Measurements from ENCODE around the gene UPP2. TPM values are rescaled to one million over a fixed set of nuclear protein-coding genes. Genes with fewer than 3 reads are reported as not detected.

Gene UPP2
- total and polyA plus RNA-seq, 9 donors: not detected

DNA sequence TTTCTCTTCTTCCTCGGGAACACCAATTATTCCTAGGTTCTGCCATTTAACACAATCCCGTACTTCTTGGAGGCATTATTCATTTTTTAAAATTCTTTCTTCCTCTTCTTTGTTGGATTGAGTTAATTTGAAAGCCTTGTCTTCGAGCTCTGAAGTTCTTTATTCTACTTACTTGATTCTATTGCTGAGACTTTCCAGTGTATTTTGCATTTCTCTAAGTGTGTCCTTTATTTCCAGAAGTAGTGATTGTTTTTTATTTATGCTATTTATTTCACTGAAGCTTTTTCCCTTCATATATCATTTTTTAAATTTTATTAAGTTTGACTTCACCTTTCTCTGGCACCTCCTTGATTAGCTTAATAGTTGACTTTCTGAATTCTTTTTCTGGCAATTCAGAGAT, 13.6 kb upstream of the UPP2 start:
- H3K27ac ChIP-seq (ENCODE audit: low read length): no peak overlapping the region
- no peak for DNase-seq
- H3K4me3 ChIP-seq (ENCODE audit: low read length): no peak overlapping the region
- H3K4me1 ChIP-seq (ENCODE audit: control insufficient read depth, insufficient read depth, low read length): no peaks in the 10 kb centered on the region
- no peaks in the 10 kb centered on the region for H3K27me3 ChIP-seq (ENCODE audit: control insufficient read depth, insufficient read depth, low read length)
- WGBS (ENCODE audit: insufficient coverage): no CpG with 5 or more reads among the region's 3 CpGs
- no peaks in the 10 kb centered on the region for H3K36me3 ChIP-seq (ENCODE audit: control insufficient read depth, insufficient read depth, low read length)
- peaks cover 3% of the 10 kb centered on the region for H3K9me3 ChIP-seq (replicated peaks; ENCODE audit: control insufficient read depth, low read depth, low read length)

DNA sequence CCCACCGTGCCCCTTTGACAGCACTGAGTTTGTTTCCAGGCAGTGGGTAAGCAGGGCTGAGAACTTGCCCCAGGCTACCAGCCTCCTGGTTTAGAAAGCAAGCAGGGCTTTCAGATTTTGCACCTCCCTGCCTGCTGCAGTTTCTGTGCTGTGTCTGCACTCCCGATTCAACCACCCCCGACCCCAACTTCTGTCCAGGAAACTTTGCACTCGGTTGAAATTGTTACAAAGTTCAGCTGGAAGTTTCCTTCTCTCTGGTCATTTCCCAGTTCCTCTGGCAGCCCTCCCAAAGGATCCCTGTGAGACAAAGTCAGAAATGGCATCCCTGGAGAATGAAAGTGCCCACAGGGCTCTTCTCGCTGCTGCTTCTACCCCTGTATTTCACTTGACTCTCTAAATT, 12.4 kb upstream of the UPP2 start:
- no peak for DNase-seq
- Histone ChIP-seq H3K36me3 (ENCODE audit: control insufficient read depth, insufficient read depth, low read length) (no peaks in the 10 kb centered on the region), H3K27ac (ENCODE audit: low read length) (no peak overlapping the region), H3K9me3 (replicated peaks; ENCODE audit: control insufficient read depth, low read depth, low read length) (peaks cover 3% of the 10 kb centered on the region), H3K27me3 (ENCODE audit: control insufficient read depth, insufficient read depth, low read length) (no peaks in the 10 kb centered on the region), H3K4me1 (ENCODE audit: control insufficient read depth, insufficient read depth, low read length) (no peaks in the 10 kb centered on the region), H3K4me3 (ENCODE audit: low read length) (no peak overlapping the region)
- WGBS (ENCODE audit: insufficient coverage): 85% methylated on average over 5 of the region's 5 CpGs

DNA sequence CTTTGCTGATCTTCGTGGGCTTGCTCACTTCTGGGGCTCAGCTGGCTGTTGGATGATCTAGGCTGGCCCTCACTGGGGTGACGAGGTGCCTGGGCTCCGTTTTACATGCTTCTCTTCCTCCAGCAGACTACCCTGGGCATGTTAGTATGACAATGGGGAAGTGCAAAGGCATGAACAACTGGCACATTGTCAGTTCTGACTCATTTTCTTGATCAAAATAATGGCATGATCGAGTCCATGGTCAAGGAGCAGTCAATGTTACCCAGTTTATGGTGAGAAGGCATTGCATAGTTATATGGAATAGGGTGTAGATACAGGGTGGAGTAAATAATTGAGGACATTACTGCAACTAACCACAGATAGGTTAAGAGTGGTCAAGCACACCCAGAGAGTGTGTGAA, 10.0 kb upstream of the UPP2 start:
- H3K9me3 ChIP-seq (replicated peaks; ENCODE audit: control insufficient read depth, low read depth, low read length): peaks cover 3% of the 10 kb centered on the region
- no peaks in the 10 kb centered on the region for H3K4me1 ChIP-seq (ENCODE audit: control insufficient read depth, insufficient read depth, low read length)
- 95% methylated on average over 4 of the region's 4 CpGs for WGBS (ENCODE audit: insufficient coverage)
- H3K27ac ChIP-seq (ENCODE audit: low read length): no peak overlapping the region
- H3K27me3 ChIP-seq (ENCODE audit: control insufficient read depth, insufficient read depth, low read length): no peaks in the 10 kb centered on the region
- no peak for DNase-seq
- H3K4me3 ChIP-seq (ENCODE audit: low read length): no peak overlapping the region
- no peaks in the 10 kb centered on the region for H3K36me3 ChIP-seq (ENCODE audit: control insufficient read depth, insufficient read depth, low read length)

DNA sequence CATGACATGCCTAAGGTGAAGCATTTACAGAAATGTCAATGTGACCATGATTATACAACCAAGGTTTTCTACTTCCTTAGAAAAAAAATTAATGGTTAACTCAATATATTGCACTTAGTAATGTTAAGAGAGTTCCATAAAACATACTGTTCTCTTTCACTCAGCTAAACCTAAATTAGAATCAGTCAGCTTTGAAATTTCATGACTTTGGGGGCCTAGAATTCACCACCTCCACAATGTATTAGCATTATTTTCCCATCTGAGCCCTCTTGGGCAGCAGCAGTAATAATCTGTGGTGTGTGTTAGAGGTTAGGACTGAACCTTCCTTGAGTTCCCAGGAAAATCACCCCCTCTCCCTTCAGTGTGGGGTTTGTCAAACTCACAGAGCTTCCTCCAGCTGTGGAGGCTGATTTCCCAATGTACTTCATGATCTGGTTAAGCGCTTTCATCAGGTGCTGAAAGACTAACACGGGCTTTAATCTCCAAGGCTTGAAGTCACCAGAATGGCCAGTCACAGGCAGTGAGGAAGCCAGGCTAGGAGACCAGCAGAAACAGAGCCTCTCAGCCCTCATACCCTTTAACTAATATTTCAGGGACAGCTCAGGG, 7.1 kb upstream of the UPP2 start:
- Histone ChIP-seq H3K9me3 (replicated peaks; ENCODE audit: control insufficient read depth, low read depth, low read length) (no peaks in the 10 kb centered on the region), H3K4me3 (ENCODE audit: low read length) (no peak overlapping the region), H3K27ac (ENCODE audit: low read length) (no peak overlapping the region), H3K27me3 (ENCODE audit: control insufficient read depth, insufficient read depth, low read length) (no peaks in the 10 kb centered on the region), H3K36me3 (ENCODE audit: control insufficient read depth, insufficient read depth, low read length) (no peaks in the 10 kb centered on the region), H3K4me1 (ENCODE audit: control insufficient read depth, insufficient read depth, low read length) (no peaks in the 10 kb centered on the region)
- DNase-seq: no peak
- 71% methylated on average over 2 of the region's 2 CpGs for WGBS (ENCODE audit: insufficient coverage)

DNA sequence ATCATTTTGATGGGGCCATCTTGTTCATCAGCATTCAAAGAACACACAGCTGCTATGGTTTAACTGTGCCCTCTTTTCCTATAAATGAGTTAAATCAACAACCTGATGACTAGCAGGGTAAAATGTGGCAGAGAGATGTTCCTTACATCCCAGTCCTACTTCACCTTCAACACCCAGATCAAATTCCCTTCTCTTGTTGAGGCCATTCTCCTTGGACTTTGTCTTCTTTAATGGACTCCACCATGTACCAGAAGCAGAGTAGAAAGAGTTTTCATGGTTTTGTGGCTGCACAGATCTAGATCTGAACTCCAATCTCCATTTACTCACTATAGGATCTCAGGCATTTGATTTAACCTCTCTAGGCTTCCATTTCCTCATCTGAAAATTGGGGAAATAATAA, 6.4 kb upstream of the UPP2 start:
- no peak overlapping the region for H3K27ac ChIP-seq (ENCODE audit: low read length)

DNA sequence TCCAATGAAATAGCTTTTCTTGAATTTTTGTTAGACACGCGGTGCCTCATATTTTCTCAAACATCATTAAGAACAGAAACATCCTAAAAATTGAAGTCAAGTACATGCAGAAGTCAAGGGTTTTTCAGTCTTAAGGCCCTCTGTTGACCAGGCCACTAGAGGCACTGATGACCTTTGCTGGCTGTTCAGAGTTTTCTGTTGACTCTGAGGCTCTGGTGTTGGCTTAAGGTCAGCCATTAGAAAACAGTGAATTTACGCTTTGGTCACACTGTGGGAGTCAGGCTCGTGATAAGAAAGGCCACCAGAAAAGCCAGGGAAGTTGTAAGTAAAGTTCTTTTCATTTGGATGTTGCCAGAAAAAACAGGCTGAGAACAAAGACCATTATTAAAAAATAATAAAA, 5.8 kb upstream of the UPP2 start:
- Histone ChIP-seq H3K9me3 (replicated peaks; ENCODE audit: control insufficient read depth, low read depth, low read length) (no peaks in the 10 kb centered on the region), H3K27ac (ENCODE audit: low read length) (no peak overlapping the region), H3K4me3 (ENCODE audit: low read length) (no peak overlapping the region), H3K27me3 (ENCODE audit: control insufficient read depth, insufficient read depth, low read length) (no peaks in the 10 kb centered on the region), H3K4me1 (ENCODE audit: control insufficient read depth, insufficient read depth, low read length) (no peaks in the 10 kb centered on the region), H3K36me3 (ENCODE audit: control insufficient read depth, insufficient read depth, low read length) (no peaks in the 10 kb centered on the region)
- 100% methylated on average over 1 of the region's 4 CpGs for WGBS (ENCODE audit: insufficient coverage)
- no peak for DNase-seq

More for the DNA sequence above, 6.4 kb upstream of the UPP2 start:
- no peaks in the 10 kb centered on the region for H3K36me3 ChIP-seq (ENCODE audit: control insufficient read depth, insufficient read depth, low read length)
- no peaks in the 10 kb centered on the region for H3K4me1 ChIP-seq (ENCODE audit: control insufficient read depth, insufficient read depth, low read length)
- no peaks in the 10 kb centered on the region for H3K27me3 ChIP-seq (ENCODE audit: control insufficient read depth, insufficient read depth, low read length)
- DNase-seq: no peak
- no peaks in the 10 kb centered on the region for H3K9me3 ChIP-seq (replicated peaks; ENCODE audit: control insufficient read depth, low read depth, low read length)
- H3K4me3 ChIP-seq (ENCODE audit: low read length): no peak overlapping the region

DNA sequence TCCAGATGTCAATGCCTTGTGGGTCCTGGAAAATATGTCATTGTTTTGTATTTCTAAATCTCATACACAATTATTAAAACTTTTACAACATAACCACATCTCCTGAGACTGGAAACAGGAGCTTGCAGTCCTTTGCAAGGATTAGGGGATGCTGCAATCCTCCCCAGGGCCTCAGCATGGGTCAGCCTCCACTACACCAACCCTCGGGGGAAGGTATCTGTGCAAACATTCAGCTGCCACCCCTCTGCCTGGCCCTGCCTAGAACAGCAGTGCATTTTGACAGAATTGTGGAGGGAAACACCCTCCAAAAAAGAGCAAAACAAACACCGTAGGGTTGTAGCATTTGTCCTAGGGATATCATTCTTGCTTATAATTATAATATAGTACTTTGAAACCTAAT, 4.2 kb upstream of the UPP2 start:
- DNase-seq: no peak
- Histone ChIP-seq H3K27me3 (ENCODE audit: control insufficient read depth, insufficient read depth, low read length) (no peaks in the 10 kb centered on the region), H3K27ac (ENCODE audit: low read length) (no peak overlapping the region), H3K36me3 (ENCODE audit: control insufficient read depth, insufficient read depth, low read length) (no peaks in the 10 kb centered on the region), H3K4me1 (ENCODE audit: control insufficient read depth, insufficient read depth, low read length) (no peaks in the 10 kb centered on the region), H3K9me3 (replicated peaks; ENCODE audit: control insufficient read depth, low read depth, low read length) (no peaks in the 10 kb centered on the region), H3K4me3 (ENCODE audit: low read length) (no peak overlapping the region)
- no CpG with 5 or more reads among the region's 2 CpGs for WGBS (ENCODE audit: insufficient coverage)

DNA sequence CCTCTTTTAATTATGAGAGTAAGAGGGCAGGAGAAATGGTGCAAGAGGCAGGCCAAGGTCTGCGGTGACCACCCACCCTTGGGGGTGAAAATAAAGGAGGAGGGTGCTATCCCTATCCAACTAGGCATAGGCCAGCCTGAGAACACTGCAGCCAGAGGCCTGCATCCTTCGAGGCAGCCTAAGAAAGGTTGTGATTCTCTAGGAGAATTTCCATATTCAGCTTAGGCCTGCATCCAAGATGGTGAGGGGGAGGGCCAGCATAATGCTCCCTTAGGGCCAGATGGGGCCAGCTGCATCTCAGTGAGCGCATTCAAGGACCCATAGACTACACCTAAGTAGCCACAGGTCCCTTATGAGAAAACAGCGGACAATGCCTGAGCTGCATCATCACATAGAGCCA, 3.5 kb upstream of the UPP2 start:
- H3K36me3 ChIP-seq (ENCODE audit: control insufficient read depth, insufficient read depth, low read length): no peaks in the 10 kb centered on the region
- WGBS (ENCODE audit: insufficient coverage): 67% methylated on average over 1 of the region's 4 CpGs
- H3K27ac ChIP-seq (ENCODE audit: low read length): no peak overlapping the region
- no peak overlapping the region for H3K4me3 ChIP-seq (ENCODE audit: low read length)
- no peak for DNase-seq
- no peaks in the 10 kb centered on the region for H3K9me3 ChIP-seq (replicated peaks; ENCODE audit: control insufficient read depth, low read depth, low read length)
- no peaks in the 10 kb centered on the region for H3K27me3 ChIP-seq (ENCODE audit: control insufficient read depth, insufficient read depth, low read length)
- H3K4me1 ChIP-seq (ENCODE audit: control insufficient read depth, insufficient read depth, low read length): no peaks in the 10 kb centered on the region

DNA sequence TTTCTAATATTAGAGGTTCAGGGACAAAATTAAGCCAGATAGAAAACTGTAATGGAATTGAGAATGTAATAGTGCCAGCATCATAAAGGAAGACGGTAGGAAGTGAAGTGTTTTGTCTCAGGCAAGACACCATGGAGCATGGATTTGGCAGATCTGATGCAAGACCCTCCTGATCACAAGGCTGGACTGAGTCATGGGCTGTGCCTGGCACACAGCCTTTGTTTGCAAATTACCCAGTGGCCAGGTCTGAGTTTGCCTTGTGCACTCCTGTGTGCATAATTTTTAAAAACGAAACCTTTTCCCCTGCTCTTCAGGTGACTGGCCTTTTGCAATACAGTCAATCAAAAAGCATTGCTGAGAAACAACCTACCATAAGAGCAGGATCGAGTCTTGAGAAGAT, 2.0 kb upstream of the UPP2 start:
- no peaks in the 10 kb centered on the region for H3K9me3 ChIP-seq (replicated peaks; ENCODE audit: control insufficient read depth, low read depth, low read length)
- H3K4me1 ChIP-seq (ENCODE audit: control insufficient read depth, insufficient read depth, low read length): no peaks in the 10 kb centered on the region
- DNase-seq: no peak
- no peak overlapping the region for H3K4me3 ChIP-seq (ENCODE audit: low read length)
- H3K36me3 ChIP-seq (ENCODE audit: control insufficient read depth, insufficient read depth, low read length): no peaks in the 10 kb centered on the region
- H3K27ac ChIP-seq (ENCODE audit: low read length): no peak overlapping the region
- H3K27me3 ChIP-seq (ENCODE audit: control insufficient read depth, insufficient read depth, low read length): no peaks in the 10 kb centered on the region
- 73% methylated on average over 1 of the region's 3 CpGs for WGBS (ENCODE audit: insufficient coverage)

DNA sequence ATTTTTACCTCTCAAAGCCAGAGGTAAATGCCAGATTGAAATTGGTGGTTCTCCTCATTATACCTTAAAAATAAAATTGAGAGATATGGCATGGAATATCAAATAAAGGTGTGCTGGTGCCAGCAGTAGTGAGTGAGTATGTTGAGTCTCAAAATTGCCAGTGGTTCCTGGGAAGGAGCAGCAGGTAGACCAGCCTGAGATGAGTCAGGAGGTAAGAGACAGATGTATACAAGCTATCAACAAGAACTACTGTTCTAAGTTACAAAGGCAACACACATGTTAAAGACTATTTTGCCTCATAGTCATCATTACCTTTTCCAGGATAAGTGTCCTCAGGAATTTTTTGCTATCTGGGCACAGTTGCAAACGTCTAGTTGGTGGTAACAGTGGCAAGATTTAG, 1.3 kb upstream of the UPP2 start:
- no peak for DNase-seq
- H3K36me3 ChIP-seq (ENCODE audit: control insufficient read depth, insufficient read depth, low read length): no peaks in the 10 kb centered on the region
- no peaks in the 10 kb centered on the region for H3K9me3 ChIP-seq (replicated peaks; ENCODE audit: control insufficient read depth, low read depth, low read length)
- H3K27ac ChIP-seq (ENCODE audit: low read length): no peak overlapping the region
- H3K27me3 ChIP-seq (ENCODE audit: control insufficient read depth, insufficient read depth, low read length): no peaks in the 10 kb centered on the region
- no peak overlapping the region for H3K4me3 ChIP-seq (ENCODE audit: low read length)
- H3K4me1 ChIP-seq (ENCODE audit: control insufficient read depth, insufficient read depth, low read length): no peaks in the 10 kb centered on the region
- 100% methylated on average over 1 of the region's 1 CpG for WGBS (ENCODE audit: insufficient coverage)

DNA sequence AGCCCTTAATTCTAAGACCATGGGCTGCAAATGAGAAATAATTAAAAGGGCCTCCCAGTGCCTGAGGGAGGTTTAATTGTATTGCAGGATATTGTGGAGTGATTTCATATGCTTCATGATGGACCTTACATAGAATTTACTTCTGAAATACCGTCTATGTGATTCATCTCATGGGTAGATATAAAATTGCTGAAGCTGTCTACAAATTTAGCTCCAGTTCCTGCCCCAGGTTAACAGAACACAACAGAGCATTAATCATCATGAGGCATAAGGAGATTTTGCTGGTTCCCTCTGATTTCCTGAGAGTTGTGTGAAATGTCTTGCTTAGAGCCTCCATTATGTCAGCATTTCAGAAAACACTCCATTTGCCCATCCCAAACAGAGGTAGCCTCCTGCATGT, 770 bp downstream of the UPP2 start:
- Histone ChIP-seq H3K27ac (ENCODE audit: low read length) (no peak overlapping the region), H3K36me3 (ENCODE audit: control insufficient read depth, insufficient read depth, low read length) (no peaks in the 10 kb centered on the region), H3K9me3 (replicated peaks; ENCODE audit: control insufficient read depth, low read depth, low read length) (no peaks in the 10 kb centered on the region), H3K27me3 (ENCODE audit: control insufficient read depth, insufficient read depth, low read length) (no peaks in the 10 kb centered on the region), H3K4me3 (ENCODE audit: low read length) (no peak overlapping the region), H3K4me1 (ENCODE audit: control insufficient read depth, insufficient read depth, low read length) (no peaks in the 10 kb centered on the region)
- no CpG with 5 or more reads among the region's 1 CpG for WGBS (ENCODE audit: insufficient coverage)
- DNase-seq: no peak
